Heart left ventricle (tissue), 13 donors: Measurements from ENCODE around the gene BCL2L14.

ENCODE experiments used
- CTCF ChIP-seq, 12 donors: fragments of 200-600 bp; sonication (generic) in 4 of 12; IDR thresholded peaks; one replicate each; pipeline versions ENCODE4 v1.5.0 to v1.8.0; 2018 to 2022; ENCODE audit warnings: antibody characterized with exemption in 12 of 12, mild to moderate bottlenecking in 5 of 12
- POLR2A ChIP-seq, 2 donors: fragments of 450-650 bp; IDR thresholded peaks; one replicate each; pipeline ENCODE4 v1.6.1; 2017; ENCODE audit warnings: antibody characterized with exemption in 2 of 2, mild to moderate bottlenecking in 2 of 2, moderate library complexity in 2 of 2
- donor health status: ischemic (EF 13 %, LVEDD 7.1; RV severe dilation, severe dysfunction).
- donor health status: DM: no; HTN: yes; CAD: no.
- donor health status: DM: no; HTN: no; CAD: no.
- donor health status: ischemic (EF 25% LVEDD 6.9; RV normal size, moderate dysfunction).
- donor health status: ischemic (EF 25% LVEDD 5.7; RV mildly dilated, moderate dysfunction).
- donor health status: ischemic (EF 35%, LVEDD 5.7; RV mildly dilated, moderate dysfunction).
- donor health status: nonischemic (EF 11% LVEDD 7.7; RV severe dilation, severe dysfunction).
- donor health status: DM: yes; HTN: yes; CAD: no.
- donor health status: PGD.
- donor health status: ischemic (EF 29% LVEDD 5.4; RV normal size, mild dysfunction).
- donor health status: nonischemic (EF 23%, LVEDD 6.1; RV moderate dilation, normal function).

GRCh38 chr12:12086362-12086761 lies 15.6 kb downstream of the BCL2L14 start:
- TF ChIP-seq CTCF (IDR thresholded peaks at IDR 0.05) (no peak), POLR2A (IDR thresholded peaks at IDR 0.05) (no peak)
